Measurements from ENCODE around the gene DLGAP1. TPM values are rescaled to one million over a fixed set of nuclear protein-coding genes. Genes with fewer than 3 reads are reported as not detected.

The DLGAP1 gene
- polyA plus RNA-seq, 1 donor from 2014 or later: 4.5 TPM

- TF ChIP-seq MXI1 (conservative IDR thresholded peaks at IDR 0.05; ENCODE audit: poor library complexity, severe bottlenecking) (no peak), EP300 (conservative IDR thresholded peaks at IDR 0.05; ENCODE audit: poor library complexity, severe bottlenecking) (no peak), REST (IDR thresholded peaks at IDR 0.05; ENCODE audit: borderline replicate concordance) (no peak), EZH2 (IDR thresholded peaks at IDR 0.05; ENCODE audit: borderline replicate concordance, insufficient read depth, low read length, poor library complexity, severe bottlenecking) (no peak), CTCF (IDR thresholded peaks at IDR 0.05; ENCODE audit: poor library complexity, severe bottlenecking) (no peak), TAF1 (IDR thresholded peaks at IDR 0.05; ENCODE audit: low read depth) (no peak), POLR2AphosphoS5 (IDR thresholded peaks at IDR 0.05) (no peak), SMC3 (conservative IDR thresholded peaks at IDR 0.05; ENCODE audit: poor library complexity) (no peak), RAD21 (conservative IDR thresholded peaks at IDR 0.05) (no peak)
- no peaks in the 10 kb centered on the region for H4K20me1 ChIP-seq (ENCODE audit: insufficient read depth)
- no peak overlapping the region for H2AFZ ChIP-seq (ENCODE audit: low read depth, low read length)
- no peaks in the 10 kb centered on the region for H3K36me3 ChIP-seq (ENCODE audit: insufficient read depth, low read length)
- no peak overlapping the region for H3K9ac ChIP-seq (ENCODE audit: low read length)
- no peak overlapping the region for H3K27ac ChIP-seq (ENCODE audit: low read length)
- H3K9me3 ChIP-seq (ENCODE audit: low read length): no peaks in the 10 kb centered on the region
- H3K4me2 ChIP-seq (ENCODE audit: low read length): no peak overlapping the region
- H3F3A ChIP-seq (ENCODE audit: insufficient read depth, low read length, poor library complexity, severe bottlenecking): no peaks in the 10 kb centered on the region
- no peaks in the 10 kb centered on the region for H3K9me2 ChIP-seq (ENCODE audit: insufficient read depth, low read length)
- H3K79me2 ChIP-seq (replicated peaks; ENCODE audit: insufficient read depth, low read length): no peaks in the 10 kb centered on the region
- H3K4me3 ChIP-seq (ENCODE audit: low read length): no peak overlapping the region
- H3K27me3 ChIP-seq (ENCODE audit: insufficient read depth, low read depth, low read length): no peaks in the 10 kb centered on the region
Observed at GRCh38 chr18:3652380-3653262, 802.5 kb downstream of the DLGAP1 start.

GRCh38 chr18:3651266-3651665, 803.8 kb downstream of the DLGAP1 start:
- no peaks in the 10 kb centered on the region for H3K9me2 ChIP-seq (ENCODE audit: insufficient read depth, low read length)
- H3K4me2 ChIP-seq (ENCODE audit: low read length): no peak overlapping the region
- H3K36me3 ChIP-seq (ENCODE audit: insufficient read depth, low read length): no peaks in the 10 kb centered on the region
- no peaks in the 10 kb centered on the region for H3F3A ChIP-seq (ENCODE audit: insufficient read depth, low read length, poor library complexity, severe bottlenecking)
- H3K27me3 ChIP-seq (ENCODE audit: insufficient read depth, low read depth, low read length): no peaks in the 10 kb centered on the region
- no peak overlapping the region for H3K4me3 ChIP-seq (ENCODE audit: low read length)
- no peaks in the 10 kb centered on the region for H3K79me2 ChIP-seq (replicated peaks; ENCODE audit: insufficient read depth, low read length)
- no peak overlapping the region for H3K27ac ChIP-seq (ENCODE audit: low read length)
- no peaks in the 10 kb centered on the region for H4K20me1 ChIP-seq (ENCODE audit: insufficient read depth)
- TF ChIP-seq POLR2AphosphoS5 (IDR thresholded peaks at IDR 0.05): no peak
- TF ChIP-seq TAF1 (IDR thresholded peaks at IDR 0.05; ENCODE audit: low read depth): no peak
- no peak for TF ChIP-seq SMC3 (conservative IDR thresholded peaks at IDR 0.05; ENCODE audit: poor library complexity)
- no peak for TF ChIP-seq REST (IDR thresholded peaks at IDR 0.05; ENCODE audit: borderline replicate concordance)
- no peak for TF ChIP-seq MXI1 (conservative IDR thresholded peaks at IDR 0.05; ENCODE audit: poor library complexity, severe bottlenecking)
- no peak for TF ChIP-seq EP300 (conservative IDR thresholded peaks at IDR 0.05; ENCODE audit: poor library complexity, severe bottlenecking)
- no peak for TF ChIP-seq CTCF (IDR thresholded peaks at IDR 0.05; ENCODE audit: poor library complexity, severe bottlenecking)
- no peak for TF ChIP-seq EZH2 (IDR thresholded peaks at IDR 0.05; ENCODE audit: borderline replicate concordance, insufficient read depth, low read length, poor library complexity, severe bottlenecking)
- no peak for TF ChIP-seq RAD21 (conservative IDR thresholded peaks at IDR 0.05)
- H3K9ac ChIP-seq (ENCODE audit: low read length): no peak overlapping the region
- no peak overlapping the region for H2AFZ ChIP-seq (ENCODE audit: low read depth, low read length)
- H3K9me3 ChIP-seq (ENCODE audit: low read length): no peaks in the 10 kb centered on the region

Data from neural cell (in vitro differentiated cells).